Hematopoietic multipotent progenitor cell treated with erythropoietin and hydrocortisone succinate and interleukin-3 and kit ligand, for 17 days (in vitro differentiated cells): ENCODE data around the gene MAP4.

Source experiments
- DNase-seq: peaks from one replicate; pipeline ENCODE4 v3.0.0-alpha.2; 2015; ENCODE audit warnings: low spot score

The MAP4 gene

DNA sequence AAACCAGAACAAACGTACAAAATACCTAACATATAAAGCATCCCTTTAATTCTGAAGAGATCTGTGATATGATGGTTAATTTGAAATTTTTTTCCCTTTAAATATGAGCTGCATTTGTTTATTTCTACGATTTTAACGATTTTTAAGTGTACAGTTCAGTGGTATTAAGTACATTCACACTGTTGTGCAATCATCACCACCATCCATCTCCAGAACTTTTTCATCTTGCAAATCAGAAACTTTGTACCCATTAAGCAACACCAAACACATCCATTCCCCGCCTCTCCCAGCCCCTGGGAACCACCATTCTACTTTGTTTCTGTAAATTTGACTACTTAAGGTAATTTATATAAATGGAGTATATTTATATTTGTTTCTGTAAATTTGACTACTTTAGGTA lies 51.5 kb downstream of the MAP4 start:
- DNase-seq: no peak

DNA sequence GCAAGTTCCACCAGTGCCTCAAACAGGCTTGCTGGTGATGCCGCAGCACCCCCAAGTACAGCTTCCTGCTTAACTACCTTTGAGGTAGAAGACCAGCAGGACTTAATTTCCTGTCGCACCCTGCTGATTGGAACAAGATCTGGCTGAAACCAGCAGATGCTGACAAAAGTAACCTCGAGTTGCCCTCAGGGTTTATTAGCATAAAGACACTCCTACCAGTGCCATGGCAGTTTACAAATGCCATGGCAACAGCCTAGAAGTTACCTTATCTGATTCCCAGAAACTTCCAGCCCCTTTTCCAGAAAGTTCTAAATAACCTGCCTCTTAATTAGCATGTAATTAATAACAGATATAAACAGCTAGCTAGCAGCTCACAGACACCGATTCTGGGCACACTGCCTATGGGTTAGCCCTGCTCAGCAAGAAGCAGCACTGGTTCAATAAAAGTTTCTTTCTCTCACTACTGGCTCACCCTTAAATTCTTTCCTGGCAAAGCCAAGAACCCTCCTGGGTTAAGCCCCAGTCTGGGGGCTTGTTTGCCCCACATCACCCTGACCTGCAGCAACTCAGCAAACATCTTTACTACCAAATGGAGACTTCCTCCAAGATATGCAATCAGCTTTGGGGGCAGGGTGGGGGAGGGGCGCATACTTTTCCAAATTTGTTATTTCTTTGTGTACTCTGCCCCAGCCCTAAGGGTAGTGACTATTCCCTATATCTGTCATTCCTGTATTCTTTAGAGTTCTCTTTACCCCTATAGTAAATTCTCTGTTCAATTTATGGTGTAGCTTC lies 54.2 kb downstream of the MAP4 start:
- DNase-seq: peak; percentile 67

DNA sequence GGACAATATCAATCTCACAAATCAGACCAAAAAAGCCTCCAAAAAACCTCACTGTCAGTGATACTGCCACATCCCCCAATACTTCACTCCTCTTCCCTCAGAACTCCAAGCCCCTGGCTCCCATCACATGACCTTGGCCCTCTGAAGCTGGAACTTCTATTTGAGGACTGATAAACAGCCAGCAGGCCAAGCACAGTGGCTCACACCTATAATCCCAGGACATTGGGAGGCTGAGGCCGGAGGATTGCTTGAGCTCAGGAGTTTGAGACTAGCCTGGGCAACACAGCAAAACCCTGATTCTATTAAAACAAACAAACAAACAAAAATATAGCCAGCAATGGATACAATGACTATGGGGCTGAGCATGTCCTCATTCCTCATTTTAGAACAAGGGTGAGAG lies 55.2 kb downstream of the MAP4 start:
- DNase-seq: no peak

DNA sequence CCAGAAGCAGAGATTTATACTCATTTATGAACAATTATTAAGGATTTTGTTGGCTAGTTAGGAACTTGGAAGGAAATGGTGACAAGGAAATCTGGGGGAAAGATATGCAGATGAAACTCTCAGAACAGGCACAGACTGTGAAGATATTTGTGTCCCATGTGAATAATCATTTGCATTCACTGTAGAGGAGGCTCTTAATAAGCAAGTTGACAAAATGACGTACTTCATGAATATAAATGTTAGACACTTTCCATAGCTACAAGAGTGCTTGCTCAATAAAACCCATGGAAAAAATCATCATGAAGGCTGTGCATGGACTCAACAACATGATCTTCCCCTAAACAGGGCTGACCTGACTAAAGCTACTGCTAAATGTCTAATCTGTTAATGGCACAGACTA lies 59.7 kb downstream of the MAP4 start:
- DNase-seq: no peak

DNA sequence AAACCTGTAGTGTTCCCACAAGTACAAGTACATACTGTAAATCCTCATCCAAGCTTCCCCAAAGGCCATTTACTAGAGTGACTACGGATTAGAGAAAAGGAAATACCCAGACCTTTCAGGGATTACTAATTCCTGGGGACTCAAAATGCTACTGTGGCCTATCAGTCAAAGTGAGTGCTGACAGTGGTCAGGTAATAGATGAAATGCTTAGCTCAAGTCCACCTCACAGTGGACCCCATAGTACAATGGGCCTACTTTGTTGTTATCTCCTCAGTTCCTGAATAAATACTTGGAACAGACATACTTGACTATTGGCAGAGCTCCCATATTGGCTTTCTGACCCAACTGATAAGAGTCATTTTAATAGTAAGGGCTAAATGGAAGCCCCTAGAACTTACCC lies 61.6 kb downstream of the MAP4 start:
- no peak for DNase-seq

DNA sequence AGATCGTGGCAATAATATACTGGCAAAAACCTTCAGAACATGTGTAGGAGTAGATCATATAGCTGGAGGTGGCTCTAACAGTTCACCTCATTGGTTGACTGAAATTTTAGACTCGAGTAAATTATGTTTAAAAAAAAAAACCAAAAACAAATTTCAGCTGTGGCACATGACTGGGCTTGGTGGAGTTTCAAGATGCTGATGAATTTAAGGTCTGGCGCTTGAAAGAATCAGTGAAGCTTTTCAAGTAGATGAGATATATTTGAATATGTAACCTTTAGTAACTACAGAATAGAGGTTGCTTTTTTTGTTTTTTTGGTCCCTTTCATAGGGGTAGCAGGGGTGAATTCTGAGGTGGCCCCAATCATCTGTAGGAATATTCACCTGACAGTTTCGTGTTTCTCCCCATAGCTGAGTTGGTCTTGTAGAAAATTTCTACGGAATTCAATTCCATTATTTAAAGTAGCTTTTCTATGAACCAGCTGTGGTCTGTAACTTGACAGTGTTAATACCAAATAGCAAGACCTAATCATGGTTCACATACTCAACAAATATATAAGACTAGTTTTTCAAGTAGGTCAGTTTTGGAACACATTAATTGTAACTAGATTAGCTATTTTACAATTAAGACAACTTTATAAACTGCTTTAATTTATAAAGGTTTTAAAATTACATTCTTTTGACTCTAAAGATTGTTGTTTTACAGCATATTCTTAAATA lies 65.6 kb downstream of the MAP4 start:
- DNase-seq: no peak

DNA sequence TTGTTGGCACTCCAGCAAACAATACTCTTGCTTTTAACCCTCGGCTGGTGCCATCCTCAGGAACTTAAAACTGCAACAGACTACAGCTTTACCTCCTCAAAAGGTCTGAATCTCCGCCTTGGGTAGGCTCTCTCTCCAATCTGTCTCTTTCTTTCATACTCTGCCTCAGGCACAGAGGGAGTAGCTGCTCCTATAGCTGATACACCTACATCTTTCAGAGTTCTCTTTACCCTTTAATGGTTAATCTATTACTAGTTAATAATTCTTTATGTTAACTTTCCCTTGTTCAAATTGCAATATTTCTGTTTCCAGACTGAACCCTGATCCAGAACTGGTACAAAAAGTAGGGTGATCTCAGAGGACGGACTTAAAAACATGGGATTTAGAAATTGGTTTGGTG lies 66.2 kb downstream of the MAP4 start:
- no peak for DNase-seq

DNA sequence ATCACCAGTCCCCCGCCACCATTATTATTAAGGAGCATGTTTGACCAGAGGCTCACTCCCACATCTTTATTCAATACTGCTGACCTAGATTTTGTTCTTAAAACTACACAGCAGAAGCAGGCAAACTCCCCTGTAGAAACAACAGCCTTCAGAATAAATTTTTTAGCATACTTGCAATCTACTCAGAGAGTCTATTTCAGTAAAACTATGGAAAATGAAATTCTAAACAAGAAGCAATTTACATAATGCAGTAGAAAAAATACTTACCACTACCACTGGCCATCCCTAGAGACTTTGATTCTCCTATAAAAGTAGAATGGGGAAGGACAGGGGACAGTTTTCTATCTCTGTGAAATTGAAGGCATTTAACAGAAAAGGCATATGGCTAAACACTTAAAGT lies 76.0 kb downstream of the MAP4 start:
- no peak for DNase-seq

DNA sequence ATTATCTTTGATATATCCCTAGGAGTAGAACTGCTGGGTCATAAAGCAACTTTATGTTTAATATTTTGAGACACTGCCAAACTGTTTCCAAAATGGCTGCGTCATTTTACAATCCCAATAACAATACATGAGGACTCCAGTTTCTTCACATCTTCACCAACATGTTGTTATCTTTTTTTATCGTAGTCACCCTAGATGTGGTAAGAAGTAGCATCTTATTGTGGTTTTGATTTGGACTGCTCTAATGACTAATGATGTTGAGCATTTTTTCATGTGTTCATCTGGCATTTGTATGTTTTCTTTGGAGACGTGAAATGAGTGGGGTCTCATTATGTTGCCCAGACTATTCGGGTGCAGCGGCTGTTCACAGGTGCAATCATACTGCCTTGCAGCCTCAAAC lies 83.8 kb downstream of the MAP4 start:
- DNase-seq: no peak

DNA sequence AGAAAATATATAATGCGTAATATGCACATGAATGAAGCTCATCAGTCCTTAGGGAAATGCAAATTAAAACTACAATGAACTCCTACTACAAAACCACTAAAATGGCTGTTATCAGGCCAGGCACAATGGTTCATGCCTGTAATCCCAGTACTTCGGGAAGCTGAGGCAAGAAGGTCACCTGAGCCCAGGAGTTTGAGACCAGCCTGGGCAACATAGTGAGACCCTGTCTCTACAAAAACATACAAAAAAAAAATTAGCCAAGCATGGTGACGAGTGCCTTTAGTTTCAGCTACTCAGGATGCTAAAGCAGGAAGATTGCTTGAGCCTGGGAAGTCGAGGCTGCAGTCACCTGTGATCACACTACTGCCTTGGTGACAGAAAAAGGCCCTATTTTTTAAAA lies 85.2 kb downstream of the MAP4 start:
- no peak for DNase-seq

DNA sequence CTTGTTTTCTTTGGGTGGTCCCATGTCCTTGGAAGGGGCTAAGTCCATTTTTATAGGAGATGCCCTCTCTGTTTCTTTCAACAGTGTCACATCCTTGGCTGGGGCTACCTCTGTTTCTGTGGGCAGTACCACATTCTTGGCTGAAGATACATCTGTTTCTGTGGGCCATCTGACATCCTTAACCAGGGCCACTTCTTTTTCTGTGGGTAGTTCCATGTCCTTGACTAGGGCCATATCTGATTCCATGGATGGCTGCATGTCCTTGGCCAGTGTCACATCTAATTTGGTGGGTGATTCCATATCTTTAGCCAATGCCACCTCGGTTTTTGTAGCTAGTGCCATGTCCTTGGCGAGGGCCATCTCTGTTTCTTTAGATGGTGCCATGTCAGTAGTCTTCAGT lies 99.5 kb downstream of the MAP4 start:
- DNase-seq: no peak

DNA sequence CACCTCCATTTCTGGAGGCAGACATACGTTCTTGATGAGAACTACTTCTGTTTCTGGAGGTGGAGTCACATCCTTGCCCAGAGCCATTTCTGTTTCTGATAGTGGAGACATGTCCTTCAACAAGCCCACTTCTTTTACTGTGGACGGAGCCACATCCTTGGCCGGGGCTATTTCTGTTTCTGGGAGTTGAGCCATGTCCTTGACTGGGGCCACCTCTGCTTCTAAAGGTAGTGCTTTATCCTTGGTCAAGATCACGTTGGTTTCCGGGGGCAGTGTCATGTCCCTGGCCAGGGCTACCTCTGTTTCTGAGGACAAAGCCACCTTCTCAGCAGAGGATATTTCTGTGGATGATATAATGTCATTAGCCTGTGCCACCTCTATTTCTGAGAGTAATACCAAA lies 100.0 kb downstream of the MAP4 start:
- DNase-seq: no peak

DNA sequence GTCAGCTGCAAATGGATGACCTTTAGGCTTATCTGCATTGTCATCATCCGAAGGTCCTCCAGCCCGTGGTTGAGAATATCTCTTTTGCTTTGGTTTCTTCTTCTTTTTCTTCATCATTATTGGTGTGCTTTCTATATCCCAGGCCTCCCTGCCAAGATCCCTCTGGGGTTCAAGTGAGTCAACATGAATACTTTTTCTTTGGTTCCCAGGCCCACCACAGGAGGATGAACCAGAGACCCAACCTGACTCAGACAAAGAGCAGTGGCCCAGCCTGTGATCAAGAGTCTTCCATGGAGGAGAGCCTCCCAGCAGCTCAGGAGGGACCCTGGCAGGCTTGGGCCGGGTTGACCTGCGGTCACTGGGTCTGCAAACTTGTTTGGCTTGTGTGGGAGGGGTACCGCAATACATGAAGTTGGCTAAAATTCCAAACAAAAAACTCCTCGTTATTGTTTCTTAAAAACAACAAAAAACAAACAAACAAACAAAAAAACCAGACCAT lies 104.2 kb downstream of the MAP4 start:
- DNase-seq: no peak

DNA sequence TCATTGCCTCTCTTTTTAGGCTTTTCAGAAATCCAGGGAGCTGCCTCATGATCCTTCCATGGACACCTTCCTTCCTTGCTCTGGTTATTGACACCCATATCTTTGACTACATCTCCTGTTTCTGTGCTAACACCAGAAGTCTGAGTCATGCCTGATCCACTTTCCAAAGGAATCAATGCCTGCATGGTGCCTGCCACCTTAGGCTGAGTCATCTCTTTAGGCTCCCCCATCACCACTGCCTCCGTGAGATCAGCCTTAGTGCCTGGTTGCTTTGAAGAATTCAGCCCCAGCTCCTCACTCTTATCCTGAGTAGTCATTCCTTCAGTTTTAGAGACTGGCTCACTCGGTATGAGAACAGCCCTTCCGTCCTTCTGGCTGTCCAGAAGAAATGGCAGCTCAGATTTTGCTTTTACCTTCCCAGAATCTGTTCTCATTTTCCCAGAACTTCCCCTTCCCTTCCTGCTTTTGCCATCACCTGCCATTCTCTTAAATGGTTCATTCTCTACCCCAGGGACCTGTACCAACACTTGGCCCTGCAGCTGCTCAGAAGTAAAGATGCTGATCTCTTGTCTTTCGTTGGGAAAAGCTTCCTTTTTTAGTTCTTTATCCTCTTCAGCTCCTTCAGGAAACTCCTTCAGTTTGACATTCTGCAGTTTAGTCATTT lies 105.3 kb downstream of the MAP4 start:
- no peak for DNase-seq

DNA sequence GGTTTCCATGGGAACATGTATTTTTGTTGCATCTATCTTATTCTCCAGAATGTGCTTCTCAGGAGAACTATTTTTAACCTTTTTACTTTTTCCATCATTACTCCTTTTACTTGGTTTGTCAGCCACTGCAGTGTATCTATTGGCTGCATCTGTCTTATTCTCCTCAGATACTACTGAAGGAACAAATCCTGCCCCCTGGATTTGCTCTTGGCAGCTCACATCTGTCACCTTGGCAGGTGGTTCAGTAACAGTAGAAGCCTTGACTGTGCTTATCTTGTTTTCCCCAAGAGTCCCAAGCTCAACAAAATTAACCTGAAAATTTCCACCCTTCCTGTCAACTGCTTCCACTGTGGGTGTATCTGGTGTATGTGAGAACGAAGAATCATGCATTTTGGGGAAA lies 106.0 kb downstream of the MAP4 start:
- DNase-seq: no peak

DNA sequence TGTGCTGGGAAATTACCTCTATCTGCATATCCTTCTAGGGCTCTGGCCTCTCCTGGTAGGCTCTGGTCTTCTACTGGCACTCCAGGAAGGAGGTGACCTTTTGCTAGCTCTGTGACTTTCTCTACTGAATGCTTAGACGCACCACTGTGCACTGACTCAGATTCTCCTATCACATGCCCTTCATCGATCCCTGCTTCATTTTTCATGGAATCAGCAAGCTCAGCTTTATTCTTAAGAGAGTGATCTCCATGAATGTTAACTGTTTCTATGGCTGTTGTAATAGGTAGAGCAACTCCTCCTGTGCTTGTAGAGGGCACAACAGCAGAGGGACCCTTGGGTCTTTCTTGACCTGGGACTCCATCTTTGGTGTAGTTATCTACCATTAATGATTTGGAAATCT lies 106.6 kb downstream of the MAP4 start:
- no peak for DNase-seq

DNA sequence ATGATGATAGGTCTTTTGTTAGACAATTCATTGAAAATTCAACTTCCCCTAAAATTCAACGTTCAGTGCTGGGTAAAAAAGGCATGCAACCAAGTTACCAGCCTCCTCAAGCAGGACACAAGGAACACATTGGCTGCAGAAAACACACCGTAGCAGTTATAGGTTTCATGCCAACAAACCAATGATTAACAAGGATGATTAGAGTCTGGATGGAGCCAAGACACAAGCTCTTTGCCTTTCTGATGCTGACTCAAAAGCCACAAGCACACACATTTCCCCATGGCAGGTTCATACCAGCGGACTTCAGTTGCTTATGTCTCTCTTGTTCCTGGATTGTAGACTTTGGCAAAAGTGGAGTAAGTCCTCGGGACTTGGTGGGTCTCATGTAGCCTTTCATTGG lies 107.5 kb downstream of the MAP4 start:
- DNase-seq: no peak

DNA sequence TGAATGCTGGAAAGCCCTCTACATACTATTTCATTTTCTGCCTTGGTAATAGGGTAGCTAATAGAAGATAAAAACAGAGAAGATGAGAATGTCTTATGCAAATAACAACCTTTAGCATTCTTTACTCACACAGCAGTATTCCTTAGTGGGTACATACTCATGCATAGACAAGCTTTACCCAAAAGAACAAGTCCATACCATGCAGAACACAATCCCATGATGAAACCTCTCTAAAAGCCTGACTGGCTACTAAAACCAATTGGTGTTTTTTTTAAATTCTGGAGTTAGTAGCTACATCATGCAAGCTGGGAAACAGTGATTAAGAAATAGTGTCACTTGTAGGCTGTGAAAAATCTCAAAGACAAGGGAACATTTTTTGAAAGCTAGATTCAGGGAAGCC lies 108.4 kb downstream of the MAP4 start:
- no peak for DNase-seq

DNA sequence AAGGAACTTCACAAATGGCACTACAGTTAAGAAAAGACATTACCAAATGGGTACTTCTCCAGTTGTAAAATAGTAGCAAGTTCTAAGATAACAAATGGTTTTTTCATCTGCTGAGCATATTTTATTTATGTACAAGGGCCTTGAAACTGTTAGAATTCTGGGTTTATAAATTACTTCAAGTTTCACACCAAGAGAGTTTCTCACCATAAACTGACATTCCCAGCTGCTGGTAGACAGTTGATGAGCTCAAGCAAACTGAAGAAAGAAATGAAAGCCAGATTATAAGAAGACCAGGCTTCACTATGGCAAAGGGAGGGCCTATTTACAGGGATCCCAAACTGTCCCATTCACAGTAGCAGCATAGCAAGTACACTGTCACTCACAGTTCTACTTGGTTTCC lies 113.5 kb downstream of the MAP4 start:
- no peak for DNase-seq

DNA sequence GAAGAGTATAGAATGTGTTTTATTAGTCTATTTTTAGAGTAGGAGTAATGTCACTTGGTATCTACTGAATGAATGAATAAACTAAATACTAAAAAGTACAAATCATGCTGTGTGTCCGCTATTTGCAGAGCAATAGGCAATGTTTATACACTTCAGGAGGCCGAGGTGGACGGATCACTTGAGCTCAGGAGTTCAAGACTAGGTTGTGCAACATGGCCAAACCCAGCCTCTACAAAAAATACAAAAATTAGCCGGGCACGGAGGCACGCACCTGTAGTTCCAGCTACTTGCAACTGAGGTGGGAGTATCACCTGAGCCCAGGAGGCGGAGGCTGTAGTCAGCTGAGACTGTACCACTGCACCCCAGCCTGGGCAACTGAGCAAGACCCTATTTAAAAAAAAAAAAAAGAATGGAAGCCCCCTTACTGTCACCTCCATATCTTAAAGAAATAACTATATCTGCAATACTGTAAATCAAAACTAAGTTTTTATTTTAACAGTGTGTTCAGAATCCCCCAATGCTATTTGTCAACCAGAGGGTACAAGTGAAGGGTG lies 114.9 kb downstream of the MAP4 start:
- no peak for DNase-seq

DNA sequence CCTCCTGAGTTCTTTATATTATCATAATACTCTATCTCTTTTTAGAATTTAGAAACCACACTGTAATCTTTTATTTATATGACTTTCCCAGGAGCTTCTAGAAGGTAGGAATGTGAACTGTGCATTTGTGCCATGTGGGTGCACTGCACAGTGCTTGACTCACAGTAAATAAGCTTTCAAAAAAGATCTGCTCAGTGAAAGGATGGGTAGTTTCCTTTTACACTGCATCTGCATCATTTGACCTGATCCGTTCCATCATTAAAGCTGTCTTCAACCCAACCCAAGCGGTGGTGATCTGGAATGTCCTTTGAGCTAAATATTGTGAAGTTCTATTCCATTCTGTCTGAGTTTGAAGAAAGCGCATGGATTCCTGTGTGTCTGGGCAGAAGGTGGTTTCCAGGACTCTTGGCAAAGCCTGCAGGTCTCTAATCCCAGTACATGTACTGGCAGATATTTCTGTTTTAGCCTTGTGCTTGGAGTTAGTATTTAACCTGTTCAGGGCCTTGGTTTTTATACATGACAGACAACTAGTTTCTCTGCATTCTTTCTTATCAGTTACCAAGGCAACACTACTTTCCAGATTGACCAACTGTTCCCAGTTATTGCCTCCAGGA lies 116.6 kb downstream of the MAP4 start:
- no peak for DNase-seq

DNA sequence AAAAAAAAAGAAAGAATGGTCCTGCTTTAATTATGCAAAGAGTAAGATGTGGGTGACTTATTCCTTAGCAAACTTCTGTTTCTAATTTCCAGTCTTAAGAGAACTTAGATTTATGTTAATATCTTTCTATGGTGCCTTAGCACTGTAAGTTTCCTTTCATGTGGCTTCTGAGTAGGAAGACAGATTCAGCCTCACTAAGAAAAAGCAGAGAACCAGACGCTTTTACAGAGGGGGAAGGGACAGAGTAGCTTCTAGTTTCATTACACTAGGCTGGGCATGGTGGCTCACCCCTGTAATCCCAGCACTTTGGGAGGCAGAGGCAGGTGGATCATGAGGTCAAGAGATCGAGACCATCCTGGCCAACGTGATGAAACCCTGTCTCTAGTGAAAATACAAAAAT lies 118.3 kb downstream of the MAP4 start:
- DNase-seq: no peak
